ENCODE results near the gene SH3TC2.

DNA sequence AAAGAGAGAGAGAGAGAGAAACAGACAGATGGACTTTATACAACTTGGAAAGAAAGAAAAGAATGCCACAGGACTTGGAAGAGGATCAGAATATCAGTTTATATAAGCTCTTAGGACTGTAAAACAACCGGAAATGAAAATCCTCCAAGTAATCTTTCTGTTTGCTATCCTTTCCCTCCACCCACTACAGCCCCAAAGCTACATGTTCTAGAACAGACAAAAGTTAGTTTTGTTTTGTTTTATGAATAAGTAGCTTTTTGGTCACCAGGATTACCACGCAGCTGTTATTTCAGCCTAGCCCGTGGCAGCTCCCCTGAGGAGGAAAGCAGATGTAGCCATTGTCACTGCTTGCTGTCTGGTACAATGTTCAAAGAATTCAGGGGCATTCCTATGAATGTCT lies 66.6 kb downstream of the SH3TC2 start:
- no peak for TF ChIP-seq RAD21 (IDR thresholded peaks at IDR 0.05; ENCODE audit: low read length)
- no peak for TF ChIP-seq POLR2A (IDR thresholded peaks at IDR 0.05; ENCODE audit: low read depth, low read length)
- no peak for TF ChIP-seq CEBPB (IDR thresholded peaks at IDR 0.05; ENCODE audit: low read depth, low read length)
- TF ChIP-seq RFX5 (IDR thresholded peaks at IDR 0.05; ENCODE audit: low read depth, low read length): no peak
- TF ChIP-seq, protein P1, sequence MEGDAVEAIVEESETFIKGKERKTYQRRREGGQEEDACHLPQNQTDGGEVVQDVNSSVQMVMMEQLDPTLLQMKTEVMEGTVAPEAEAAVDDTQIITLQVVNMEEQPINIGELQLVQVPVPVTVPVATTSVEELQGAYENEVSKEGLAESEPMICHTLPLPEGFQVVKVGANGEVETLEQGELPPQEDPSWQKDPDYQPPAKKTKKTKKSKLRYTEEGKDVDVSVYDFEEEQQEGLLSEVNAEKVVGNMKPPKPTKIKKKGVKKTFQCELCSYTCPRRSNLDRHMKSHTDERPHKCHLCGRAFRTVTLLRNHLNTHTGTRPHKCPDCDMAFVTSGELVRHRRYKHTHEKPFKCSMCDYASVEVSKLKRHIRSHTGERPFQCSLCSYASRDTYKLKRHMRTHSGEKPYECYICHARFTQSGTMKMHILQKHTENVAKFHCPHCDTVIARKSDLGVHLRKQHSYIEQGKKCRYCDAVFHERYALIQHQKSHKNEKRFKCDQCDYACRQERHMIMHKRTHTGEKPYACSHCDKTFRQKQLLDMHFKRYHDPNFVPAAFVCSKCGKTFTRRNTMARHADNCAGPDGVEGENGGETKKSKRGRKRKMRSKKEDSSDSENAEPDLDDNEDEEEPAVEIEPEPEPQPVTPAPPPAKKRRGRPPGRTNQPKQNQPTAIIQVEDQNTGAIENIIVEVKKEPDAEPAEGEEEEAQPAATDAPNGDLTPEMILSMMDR (conservative IDR thresholded peaks at IDR 0.05; ENCODE audit: low read depth, low read length): no peak
- TF ChIP-seq, protein P2, sequence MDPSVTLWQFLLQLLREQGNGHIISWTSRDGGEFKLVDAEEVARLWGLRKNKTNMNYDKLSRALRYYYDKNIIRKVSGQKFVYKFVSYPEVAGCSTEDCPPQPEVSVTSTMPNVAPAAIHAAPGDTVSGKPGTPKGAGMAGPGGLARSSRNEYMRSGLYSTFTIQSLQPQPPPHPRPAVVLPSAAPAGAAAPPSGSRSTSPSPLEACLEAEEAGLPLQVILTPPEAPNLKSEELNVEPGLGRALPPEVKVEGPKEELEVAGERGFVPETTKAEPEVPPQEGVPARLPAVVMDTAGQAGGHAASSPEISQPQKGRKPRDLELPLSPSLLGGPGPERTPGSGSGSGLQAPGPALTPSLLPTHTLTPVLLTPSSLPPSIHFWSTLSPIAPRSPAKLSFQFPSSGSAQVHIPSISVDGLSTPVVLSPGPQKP (IDR thresholded peaks at IDR 0.05; ENCODE audit: borderline replicate concordance, low read depth, low read length): no peak
- no peak for TF ChIP-seq MAZ (IDR thresholded peaks at IDR 0.05; ENCODE audit: borderline replicate concordance, low read depth, low read length)
- TF ChIP-seq MXI1 (IDR thresholded peaks at IDR 0.05; ENCODE audit: borderline replicate concordance, low read depth, low read length): no peak

All from IMR-90 (cell line).